ENCODE data around the gene SNX27.
"Not testable (repeated sequence)": the region's sequence is repeated elsewhere in the genome, so short reads cannot be mapped to it uniquely, and the experiment has no call there.

The SNX27 gene

GRCh38 chr1:151635479-151636072 lies 23.7 kb downstream of the SNX27 start:
- H3K4me3 ChIP-seq (ENCODE audit: control insufficient read depth, low read depth, low read length): no peak overlapping the region
- TF ChIP-seq, protein P1, sequence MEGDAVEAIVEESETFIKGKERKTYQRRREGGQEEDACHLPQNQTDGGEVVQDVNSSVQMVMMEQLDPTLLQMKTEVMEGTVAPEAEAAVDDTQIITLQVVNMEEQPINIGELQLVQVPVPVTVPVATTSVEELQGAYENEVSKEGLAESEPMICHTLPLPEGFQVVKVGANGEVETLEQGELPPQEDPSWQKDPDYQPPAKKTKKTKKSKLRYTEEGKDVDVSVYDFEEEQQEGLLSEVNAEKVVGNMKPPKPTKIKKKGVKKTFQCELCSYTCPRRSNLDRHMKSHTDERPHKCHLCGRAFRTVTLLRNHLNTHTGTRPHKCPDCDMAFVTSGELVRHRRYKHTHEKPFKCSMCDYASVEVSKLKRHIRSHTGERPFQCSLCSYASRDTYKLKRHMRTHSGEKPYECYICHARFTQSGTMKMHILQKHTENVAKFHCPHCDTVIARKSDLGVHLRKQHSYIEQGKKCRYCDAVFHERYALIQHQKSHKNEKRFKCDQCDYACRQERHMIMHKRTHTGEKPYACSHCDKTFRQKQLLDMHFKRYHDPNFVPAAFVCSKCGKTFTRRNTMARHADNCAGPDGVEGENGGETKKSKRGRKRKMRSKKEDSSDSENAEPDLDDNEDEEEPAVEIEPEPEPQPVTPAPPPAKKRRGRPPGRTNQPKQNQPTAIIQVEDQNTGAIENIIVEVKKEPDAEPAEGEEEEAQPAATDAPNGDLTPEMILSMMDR (IDR thresholded peaks at IDR 0.05; ENCODE audit: control insufficient read depth, insufficient read depth, low read depth, low read length, missing control alignments): no peak
- no peak for DNase-seq (ENCODE audit: low read depth)

GRCh38 chr1:151638074-151638775 lies 26.4 kb downstream of the SNX27 start:
- TF ChIP-seq, protein P1 (IDR thresholded peaks at IDR 0.05; ENCODE audit: control insufficient read depth, insufficient read depth, low read depth, low read length, missing control alignments): no peak
- H3K4me3 ChIP-seq (ENCODE audit: control insufficient read depth, low read depth, low read length): no peak overlapping the region
- DNase-seq (ENCODE audit: low read depth): no peak

DNA sequence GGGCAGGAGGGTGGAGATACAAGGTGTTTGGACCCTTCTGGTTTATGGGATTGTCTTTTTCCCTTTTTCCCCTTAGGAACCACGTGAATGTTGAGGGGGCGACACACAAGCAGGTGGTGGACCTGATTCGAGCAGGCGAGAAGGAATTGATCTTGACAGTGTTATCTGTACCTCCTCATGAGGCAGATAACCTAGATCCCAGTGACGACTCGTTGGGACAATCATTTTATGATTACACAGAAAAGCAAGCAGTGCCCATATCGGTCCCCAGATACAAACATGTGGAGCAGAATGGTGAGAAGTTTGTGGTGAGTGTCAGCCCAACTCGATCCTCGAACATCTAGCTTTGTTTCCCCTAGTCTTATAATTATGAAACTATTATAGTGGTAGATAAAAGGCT lies 27.0 kb downstream of the SNX27 start:
- TF ChIP-seq, protein P1 (IDR thresholded peaks at IDR 0.05; ENCODE audit: control insufficient read depth, insufficient read depth, low read depth, low read length, missing control alignments): no peak
- H3K4me3 ChIP-seq (ENCODE audit: control insufficient read depth, low read depth, low read length): no peak overlapping the region

GRCh38 chr1:151639466-151639865 lies 27.6 kb downstream of the SNX27 start:
- no peak for DNase-seq (ENCODE audit: low read depth)
- no peak overlapping the region for H3K4me3 ChIP-seq (ENCODE audit: control insufficient read depth, low read depth, low read length)
- TF ChIP-seq, protein P1 (IDR thresholded peaks at IDR 0.05; ENCODE audit: control insufficient read depth, insufficient read depth, low read depth, low read length, missing control alignments): no peak

More for the DNA sequence above, 27.0 kb downstream of the SNX27 start:
- no peak for DNase-seq (ENCODE audit: low read depth)

GRCh38 chr1:151641229-151641628 lies 29.4 kb downstream of the SNX27 start:
- TF ChIP-seq, protein P1 (IDR thresholded peaks at IDR 0.05; ENCODE audit: control insufficient read depth, insufficient read depth, low read depth, low read length, missing control alignments): no peak
- no peak overlapping the region for H3K4me3 ChIP-seq (ENCODE audit: control insufficient read depth, low read depth, low read length)
- no peak for DNase-seq (ENCODE audit: low read depth)

DNA sequence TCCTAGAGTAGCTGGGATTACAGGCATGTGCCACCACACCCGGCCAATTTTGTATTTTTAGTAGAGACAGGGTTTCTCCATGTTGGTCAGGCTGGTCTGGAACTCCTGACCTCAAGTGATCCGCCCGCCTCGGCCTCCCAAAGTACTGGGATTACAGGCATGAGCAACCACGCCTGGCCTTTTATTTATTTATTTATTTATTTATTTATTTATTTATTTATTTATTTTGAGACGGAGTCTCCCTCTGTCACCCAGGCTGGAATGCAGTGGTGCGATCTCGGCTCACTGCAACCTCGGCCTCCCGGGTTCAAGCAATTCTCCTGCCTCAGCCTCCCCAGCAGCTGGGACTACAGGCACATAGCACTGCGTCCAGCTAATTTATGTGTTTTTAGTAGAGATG lies 31.2 kb downstream of the SNX27 start:
- not testable (repeated sequence) for DNase-seq (ENCODE audit: low read depth); H3K4me3 ChIP-seq (ENCODE audit: control insufficient read depth, low read depth, low read length)

GRCh38 chr1:151644001-151644400 lies 32.2 kb downstream of the SNX27 start:
- DNase-seq (ENCODE audit: low read depth): no peak
- TF ChIP-seq, protein P1 (IDR thresholded peaks at IDR 0.05; ENCODE audit: control insufficient read depth, insufficient read depth, low read depth, low read length, missing control alignments): no peak

More at GRCh38 chr1:151644001-151644400, 32.2 kb downstream of the SNX27 start:
- no peak overlapping the region for H3K4me3 ChIP-seq (ENCODE audit: control insufficient read depth, low read depth, low read length)
